H1 (cell line): ENCODE data around the gene INPP5B. TPM values are rescaled to one million over a fixed set of nuclear protein-coding genes. Genes with fewer than 3 reads are reported as not detected.

Experiments
- CTCF ChIA-PET: fragments of 300-600 bp; sonication (Branson Sonifier 250); formaldehyde crosslinking; loops from one replicate; lab custom pipeline; 2021; ENCODE audit not compliant: partially characterized antibody; lab: Charles Lee
- POLR2A ChIA-PET: fragments of 300-600 bp; sonication (Branson Sonifier 250); formaldehyde crosslinking; loops from one replicate; lab custom pipeline; 2021; ENCODE audit warnings: inconsistent platforms; ENCODE audit not compliant: partially characterized antibody; lab: Charles Lee
- DNase-seq, 2 experiments: peaks; one replicate each; pipeline versions ENCODE4 v3.0.0 to v3.0.0-alpha.2; 2010 to 2022; ENCODE audit warnings: low spot score in 2 of 2, low read depth in 1 of 2, mixed read lengths in 1 of 2
- FAIRE-seq: peaks from 2 replicates; lab custom pipeline; 2011; peaks lifted over from hg19 to GRCh38; lab: Jason Lieb, UNC
- H2AFZ ChIP-seq: 2 replicates; pipeline ENCODE4 v1.8.1; 2012; ENCODE audit warnings: low read length, inconsistent platforms
- H2AK5ac ChIP-seq: 2 replicates; pipeline ENCODE4 v1.6.1; 2013; ENCODE audit warnings: low read depth, low read length
- H2BK120ac ChIP-seq: replicated peaks from 2 replicates; pipeline ENCODE3; 2013; ENCODE audit warnings: low read depth, low read length, inconsistent platforms
- H2BK12ac ChIP-seq: 2 replicates; pipeline ENCODE4 v1.6.1; 2013; ENCODE audit warnings: low read depth, low read length
- H2BK15ac ChIP-seq: 2 replicates; pipeline ENCODE4 v1.6.1; 2013; ENCODE audit warnings: low read length
- H2BK20ac ChIP-seq: 2 replicates; pipeline ENCODE4 v1.6.1; 2013; ENCODE audit warnings: low read length
- H2BK5ac ChIP-seq: 2 replicates; pipeline ENCODE4 v1.6.1; 2013; ENCODE audit warnings: low read depth, low read length
- H3K14ac ChIP-seq: 2 replicates; pipeline ENCODE4 v1.6.1; 2013; ENCODE audit warnings: inconsistent platforms; ENCODE audit not compliant: insufficient read length
- H3K18ac ChIP-seq: 2 replicates; pipeline ENCODE4 v1.6.1; 2013; ENCODE audit warnings: low read length; ENCODE audit errors: extremely low read depth
- H3K23ac ChIP-seq: 2 replicates; pipeline ENCODE4 v1.6.1; 2013; ENCODE audit warnings: inconsistent platforms; ENCODE audit not compliant: insufficient read length
- H3K23me2 ChIP-seq: 2 replicates; pipeline ENCODE4 v1.6.1; 2013; ENCODE audit warnings: low read depth, low read length
- H3K27ac ChIP-seq: 2 replicates; pipeline ENCODE4 v1.6.1; 2011; ENCODE audit warnings: low read depth, low read length, inconsistent platforms
- H3K27me3 ChIP-seq, 4 experiments: replicated peaks in 1 of 4; 1 replicate in 1 of 4; 2 replicates in 3 of 4; pipeline versions ENCODE4 v1.6.1 to v1.8.1; 2011 to 2013; ENCODE audit warnings: low read length in 3 of 4, mild to moderate bottlenecking in 3 of 4, inconsistent platforms in 2 of 4, mixed read lengths in 2 of 4, moderate library complexity in 1 of 4; ENCODE audit not compliant: control insufficient read depth in 3 of 4, insufficient read depth in 3 of 4; ENCODE audit errors: extremely low read depth in 1 of 4
- H3K36me3 ChIP-seq, 4 experiments: 2 replicates each; pipeline versions ENCODE4 v1.6.1 to v1.8.1; 2011 to 2013; ENCODE audit warnings: mild to moderate bottlenecking in 4 of 4, low read length in 3 of 4, moderate library complexity in 2 of 4, control low read depth in 1 of 4, inconsistent platforms in 1 of 4; ENCODE audit not compliant: insufficient read depth in 4 of 4, control insufficient read depth in 2 of 4
- H3K4ac ChIP-seq: replicated peaks from 2 replicates; pipeline ENCODE3; 2013; ENCODE audit warnings: low read length, low read depth, mixed read lengths, inconsistent platforms; ENCODE audit not compliant: insufficient read length
- H3K4me1 ChIP-seq, 4 experiments: replicated peaks in 1 of 4; 1 replicate in 1 of 4; 2 replicates in 3 of 4; pipeline versions ENCODE4 v1.6.1 to v1.8.1; 2011 to 2013; ENCODE audit warnings: low read length in 3 of 4, inconsistent platforms in 2 of 4, mixed read lengths in 1 of 4; ENCODE audit not compliant: insufficient read depth in 4 of 4, control insufficient read depth in 3 of 4
- H3K4me2 ChIP-seq, 2 experiments: 2 replicates each; pipeline versions ENCODE4 v1.6.1 to v1.8.1; 2011 to 2013; ENCODE audit warnings: low read depth in 2 of 2, low read length in 2 of 2, control low read depth in 1 of 2, inconsistent platforms in 1 of 2, mild to moderate bottlenecking in 1 of 2; ENCODE audit not compliant: insufficient read depth in 1 of 2
- H3K4me3 ChIP-seq, 4 experiments: fragments of 200-600, 300-600 bp in 1 of 4; sonication (generic), shearing (Covaris generic), sonication (Bioruptor Twin) in 1 of 4; 2 replicates each; pipeline versions ENCODE4 v1.5.1 to v1.8.1; 2011 to 2016; ENCODE audit warnings: low read length in 4 of 4, low read depth in 3 of 4, control low read depth in 2 of 4, inconsistent platforms in 2 of 4, mild to moderate bottlenecking in 2 of 4, mixed read lengths in 1 of 4, moderate library complexity in 1 of 4; ENCODE audit not compliant: insufficient read depth in 2 of 4; ENCODE audit errors: extremely low read depth in 1 of 4
- H3K56ac ChIP-seq: replicated peaks from 2 replicates; pipeline ENCODE3; 2013; ENCODE audit warnings: low read depth, mild to moderate bottlenecking, mixed read lengths, low read length, inconsistent platforms; ENCODE audit not compliant: insufficient read length
- H3K79me1 ChIP-seq: 2 replicates; pipeline ENCODE4 v1.6.1; 2013; ENCODE audit warnings: low read depth, low read length, control low read depth
- H3K79me2 ChIP-seq, 2 experiments: 2 replicates each; pipeline versions ENCODE4 v1.6.1 to v1.8.1; 2012 to 2013; ENCODE audit warnings: low read length in 2 of 2, mild to moderate bottlenecking in 2 of 2, inconsistent platforms in 1 of 2; ENCODE audit not compliant: insufficient read depth in 2 of 2, control insufficient read depth in 1 of 2
- H3K9ac ChIP-seq, 4 experiments: replicated peaks in 1 of 4; 1 replicate in 1 of 4; 2 replicates in 3 of 4; pipeline versions ENCODE4 v1.6.1 to v1.8.1; 2011 to 2013; ENCODE audit warnings: low read depth in 3 of 4, low read length in 3 of 4, control low read depth in 2 of 4, mild to moderate bottlenecking in 2 of 4, moderate library complexity in 2 of 4, inconsistent platforms in 1 of 4; ENCODE audit errors: extremely low read depth in 1 of 4
- H3K9me3 ChIP-seq, 2 experiments: 2 replicates each; pipeline versions ENCODE4 v1.6.1 to v1.8.1; 2012 to 2013; ENCODE audit warnings: mild to moderate bottlenecking in 2 of 2, moderate library complexity in 2 of 2, control low read depth in 1 of 2, inconsistent platforms in 1 of 2, low read depth in 1 of 2, low read length in 1 of 2, mixed read lengths in 1 of 2; ENCODE audit not compliant: insufficient read depth in 2 of 2
- H4K20me1 ChIP-seq, 2 experiments: replicated peaks in 1 of 2; 2 replicates each; pipeline versions ENCODE3 to v1.8.1; 2011 to 2013; ENCODE audit warnings: inconsistent platforms in 2 of 2, low read length in 2 of 2, mild to moderate bottlenecking in 1 of 2; ENCODE audit not compliant: insufficient read depth in 2 of 2, control insufficient read depth in 1 of 2
- H4K5ac ChIP-seq: 2 replicates; pipeline ENCODE4 v1.6.1; 2013; ENCODE audit warnings: low read length, low read depth, mixed read lengths, inconsistent platforms; ENCODE audit not compliant: insufficient read length
- H4K8ac ChIP-seq: 2 replicates; pipeline ENCODE4 v1.8.0; 2013; ENCODE audit warnings: mild to moderate bottlenecking, moderate library complexity, low read length, inconsistent platforms; ENCODE audit not compliant: insufficient read depth; ENCODE audit errors: extremely low read depth
- H4K91ac ChIP-seq: replicated peaks from 2 replicates; pipeline ENCODE3; 2013; ENCODE audit warnings: low read length, mixed read lengths, inconsistent platforms; ENCODE audit not compliant: insufficient read length
- EGR1 ChIP-seq: IDR thresholded peaks from 2 replicates; pipeline ENCODE4 v1.6.1; 2011; ENCODE audit warnings: low read depth, low read length, borderline replicate concordance
- KDM4A ChIP-seq: IDR thresholded peaks from one replicate; pipeline ENCODE4 v1.7.1; 2012; ENCODE audit warnings: low read depth, mild to moderate bottlenecking, moderate library complexity, low read length, inconsistent platforms; ENCODE audit not compliant: severe bottlenecking
- NRF1 ChIP-seq: IDR thresholded peaks from 2 replicates; pipeline ENCODE4 v1.6.1; 2011; ENCODE audit warnings: mild to moderate bottlenecking, low read depth, low read length, improper control_type of control experiment
- POU5F1 ChIP-seq: IDR thresholded peaks from 2 replicates; pipeline ENCODE4 v1.6.1; 2011; ENCODE audit warnings: low read depth, mild to moderate bottlenecking, low read length, moderate library complexity
- RBBP5 ChIP-seq: IDR thresholded peaks from 2 replicates; pipeline ENCODE4 v1.7.1; 2012; ENCODE audit warnings: low read depth, mild to moderate bottlenecking, inconsistent platforms, low read length, moderate library complexity, borderline replicate concordance
- RXRA ChIP-seq: IDR thresholded peaks from 2 replicates; pipeline ENCODE4 v1.6.1; 2011; ENCODE audit warnings: low read depth, mild to moderate bottlenecking, low read length, moderate library complexity; ENCODE audit not compliant: insufficient read depth
- SIX5 ChIP-seq: IDR thresholded peaks from 2 replicates; pipeline ENCODE4 v1.6.1; 2011; ENCODE audit warnings: mild to moderate bottlenecking, low read depth, low read length
- SP2 ChIP-seq: IDR thresholded peaks from 2 replicates; pipeline ENCODE4 v1.6.1; 2012; ENCODE audit warnings: mild to moderate bottlenecking, low read length, inconsistent platforms
- TEAD4 ChIP-seq: IDR thresholded peaks from 2 replicates; pipeline ENCODE4 v1.6.1; 2012; ENCODE audit warnings: low read depth, low read length, inconsistent platforms, mixed read lengths
- YY1 ChIP-seq: IDR thresholded peaks from 2 replicates; pipeline ENCODE4 v1.6.1; 2011; ENCODE audit warnings: low read depth, mild to moderate bottlenecking, low read length
- WGBS, 2 experiments: shearing (Covaris generic) in 1 of 2; methylation state at CpG; one replicate each; pipeline versions ENCODE4 v1.1.6 to v1.1.7; 2013 to 2015; ENCODE audit warnings: low lambda C conversion rate in 2 of 2, mixed read lengths in 2 of 2, inconsistent platforms in 1 of 2, low coverage in 1 of 2, missing lambda C conversion rate in 1 of 2; ENCODE audit not compliant: insufficient replicate concordance in 2 of 2, insufficient coverage in 1 of 2, insufficient read length in 1 of 2; ENCODE audit errors: extremely low coverage in 1 of 2, missing lambda C conversion rate in 1 of 2; 5-methylcytosine and 5-hydroxymethylcytosine counted together
- polyA plus RNA-seq, 7 experiments: library from polyadenylated mRNA; depleted of rRNA in 3 of 7; stranded (reverse) in 5 of 7; unstranded in 2 of 7; fragments of >200 nt in 5 of 7; fragments of 200-250 nt in 2 of 7; gene quantifications; 1 replicate in 5 of 7; 2 replicates in 1 of 7; 4 replicates in 1 of 7; pipeline versions ENCODE4 v1.2.1 to v1.2.3, GENCODE V29; 2011 to 2013; ENCODE audit warnings: missing spikeins in 2 of 7, mixed read lengths in 2 of 7
- total RNA-seq: library from RNA; stranded (reverse); fragmentation: NEBNext Ultra II Directional; extraction: Animal tissue kit (Norgen Biotek cat#: 25700); gene quantifications from 2 replicates; pipeline ENCODE4 v1.2.1, GENCODE V29; 2021
- TF ChIP-seq, protein P1 (sequence below): IDR thresholded peaks from 2 replicates; pipeline ENCODE4 v1.6.1; 2012; ENCODE audit warnings: low read length, inconsistent platforms
- TF ChIP-seq, protein P2 (sequence below): IDR thresholded peaks from 2 replicates; pipeline ENCODE4 v1.6.1; 2011; ENCODE audit warnings: low read depth, mild to moderate bottlenecking, low read length; ENCODE audit not compliant: insufficient read depth

Gene INPP5B
- total and polyA plus RNA-seq, 2 of the 8 experiments (the other 6 are each of a cell fraction or from before 2014, with no cell fraction given) = 14.0 to 23.7 TPM

DNA sequence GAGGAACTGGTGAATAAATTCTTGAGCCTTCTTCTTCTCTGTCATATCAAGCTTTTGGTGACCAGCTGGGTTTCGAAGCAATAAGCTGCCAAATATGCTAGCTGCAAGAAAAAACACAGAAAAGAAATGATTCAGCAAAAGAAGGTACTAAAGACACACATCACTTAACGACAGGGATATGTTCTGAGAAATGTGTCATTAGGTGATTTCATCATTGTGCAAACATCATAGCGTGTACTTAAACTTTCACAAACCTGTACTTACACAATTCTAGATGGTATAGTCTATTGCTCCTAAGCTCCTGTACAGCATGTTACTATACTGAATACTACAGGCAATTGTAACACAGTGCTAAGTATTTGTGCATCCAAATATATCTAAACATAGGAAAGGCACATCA is 84.5 kb downstream of the INPP5B start:
- Histone ChIP-seq H3K79me2 (peaks cover 0 to 13% of the 10 kb centered on the region in 2 experiments; a peak in 3 of 4 replicates), H3K23me2 (no peaks in the 10 kb centered on the region; the same call in 1 of the 2 replicates), H3K14ac (no peak overlapping the region), H3K36me3 (peaks cover 5 to 17% (median 9%) of the 10 kb centered on the region in 4 experiments; a peak in 5 of 8 replicates), H2AFZ (no peak overlapping the region), H4K91ac (no peak overlapping the region), H3K23ac (no peak overlapping the region), H4K8ac (no peak overlapping the region), H2BK5ac (no peak overlapping the region), H3K9ac (no peak overlapping the region), H2BK15ac (no peak overlapping the region), H3K79me1 (0 out of 2 replicates have a peak, but pooled peaks cover 2% of the 10 kb centered on the region), H4K5ac (no peak overlapping the region), H3K4me1 (no peaks in the 10 kb centered on the region), H3K4me2 (no peak overlapping the region), H4K20me1 (peaks cover 0 to 1% of the 10 kb centered on the region in 2 experiments), H2BK120ac (no peak overlapping the region), H3K4ac (no peak overlapping the region), H2AK5ac (no peak overlapping the region), H3K56ac (no peak overlapping the region), H3K27ac (no peak overlapping the region), H3K4me3 (no peak overlapping the region), H3K9me3 (no peaks in the 10 kb centered on the region), H3K27me3 (no peaks in the 10 kb centered on the region), H2BK20ac (no peak overlapping the region), H3K18ac (no peak overlapping the region), H2BK12ac (no peak overlapping the region)
- no peak for DNase-seq
- ChIA-PET POLR2A (no interaction called here), CTCF (interaction anchor here (0.6 to 3.9 kb wide), 10 partner anchors 12 to 386 kb away, joined by 3 to 22 read pairs (median 3); no protein-coding TSS in a partner anchor)
- no peak for FAIRE-seq
- WGBS, 2 experiments = 90% methylated on average over 3 of the region's 3 CpGs; no CpG with 5 or more reads in 1 of the 2 experiments
- TF ChIP-seq SIX5 = no peak
- TF ChIP-seq, protein P1, sequence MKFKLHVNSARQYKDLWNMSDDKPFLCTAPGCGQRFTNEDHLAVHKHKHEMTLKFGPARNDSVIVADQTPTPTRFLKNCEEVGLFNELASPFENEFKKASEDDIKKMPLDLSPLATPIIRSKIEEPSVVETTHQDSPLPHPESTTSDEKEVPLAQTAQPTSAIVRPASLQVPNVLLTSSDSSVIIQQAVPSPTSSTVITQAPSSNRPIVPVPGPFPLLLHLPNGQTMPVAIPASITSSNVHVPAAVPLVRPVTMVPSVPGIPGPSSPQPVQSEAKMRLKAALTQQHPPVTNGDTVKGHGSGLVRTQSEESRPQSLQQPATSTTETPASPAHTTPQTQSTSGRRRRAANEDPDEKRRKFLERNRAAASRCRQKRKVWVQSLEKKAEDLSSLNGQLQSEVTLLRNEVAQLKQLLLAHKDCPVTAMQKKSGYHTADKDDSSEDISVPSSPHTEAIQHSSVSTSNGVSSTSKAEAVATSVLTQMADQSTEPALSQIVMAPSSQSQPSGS = no peak
- no peak for TF ChIP-seq POU5F1
- no peak for TF ChIP-seq RBBP5
- no peak for TF ChIP-seq EGR1
- TF ChIP-seq NRF1 = no peak
- TF ChIP-seq, protein P2, sequence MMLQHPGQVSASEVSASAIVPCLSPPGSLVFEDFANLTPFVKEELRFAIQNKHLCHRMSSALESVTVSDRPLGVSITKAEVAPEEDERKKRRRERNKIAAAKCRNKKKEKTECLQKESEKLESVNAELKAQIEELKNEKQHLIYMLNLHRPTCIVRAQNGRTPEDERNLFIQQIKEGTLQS = no peak
- no peak for TF ChIP-seq KDM4A
- no peak for TF ChIP-seq RXRA
- TF ChIP-seq SP2 = no peak
- TF ChIP-seq YY1 = no peak
- no peak for TF ChIP-seq TEAD4
